ENCODE data around the gene RUFY4.

Gene RUFY4

GRCh38 chr2:218073185-218073584 is 4.1 kb downstream of the RUFY4 start:
- Histone ChIP-seq H3K27me3 (ENCODE audit: insufficient read depth, low read length) (peaks cover 10% of the 10 kb centered on the region), H3K79me2 (ENCODE audit: control insufficient read depth, insufficient read depth, low read length, unreplicated experiment) (no peaks in the 10 kb centered on the region), H3K36me3 (ENCODE audit: insufficient read depth, low read length) (no peaks in the 10 kb centered on the region), H3K27ac (ENCODE audit: low read depth, low read length) (no peak overlapping the region), H2AFZ (ENCODE audit: low read length, unreplicated experiment) (no peak overlapping the region), H3K4me1 (ENCODE audit: control insufficient read depth, insufficient read depth, low read length, unreplicated experiment) (no peaks in the 10 kb centered on the region), H3K4me3 (ENCODE audit: low read depth, low read length) (no peak overlapping the region)

- Histone ChIP-seq H3K4me3 (ENCODE audit: low read depth, low read length) (no peak overlapping the region), H3K79me2 (ENCODE audit: control insufficient read depth, insufficient read depth, low read length, unreplicated experiment) (no peaks in the 10 kb centered on the region), H3K27me3 (ENCODE audit: insufficient read depth, low read length) (peaks cover 10% of the 10 kb centered on the region), H2AFZ (ENCODE audit: low read length, unreplicated experiment) (no peak overlapping the region), H3K36me3 (ENCODE audit: insufficient read depth, low read length) (no peaks in the 10 kb centered on the region), H3K4me1 (ENCODE audit: control insufficient read depth, insufficient read depth, low read length, unreplicated experiment) (no peaks in the 10 kb centered on the region), H3K27ac (ENCODE audit: low read depth, low read length) (no peak overlapping the region)
Observed at GRCh38 chr2:218074031-218074430, 5.0 kb downstream of the RUFY4 start.

DNA sequence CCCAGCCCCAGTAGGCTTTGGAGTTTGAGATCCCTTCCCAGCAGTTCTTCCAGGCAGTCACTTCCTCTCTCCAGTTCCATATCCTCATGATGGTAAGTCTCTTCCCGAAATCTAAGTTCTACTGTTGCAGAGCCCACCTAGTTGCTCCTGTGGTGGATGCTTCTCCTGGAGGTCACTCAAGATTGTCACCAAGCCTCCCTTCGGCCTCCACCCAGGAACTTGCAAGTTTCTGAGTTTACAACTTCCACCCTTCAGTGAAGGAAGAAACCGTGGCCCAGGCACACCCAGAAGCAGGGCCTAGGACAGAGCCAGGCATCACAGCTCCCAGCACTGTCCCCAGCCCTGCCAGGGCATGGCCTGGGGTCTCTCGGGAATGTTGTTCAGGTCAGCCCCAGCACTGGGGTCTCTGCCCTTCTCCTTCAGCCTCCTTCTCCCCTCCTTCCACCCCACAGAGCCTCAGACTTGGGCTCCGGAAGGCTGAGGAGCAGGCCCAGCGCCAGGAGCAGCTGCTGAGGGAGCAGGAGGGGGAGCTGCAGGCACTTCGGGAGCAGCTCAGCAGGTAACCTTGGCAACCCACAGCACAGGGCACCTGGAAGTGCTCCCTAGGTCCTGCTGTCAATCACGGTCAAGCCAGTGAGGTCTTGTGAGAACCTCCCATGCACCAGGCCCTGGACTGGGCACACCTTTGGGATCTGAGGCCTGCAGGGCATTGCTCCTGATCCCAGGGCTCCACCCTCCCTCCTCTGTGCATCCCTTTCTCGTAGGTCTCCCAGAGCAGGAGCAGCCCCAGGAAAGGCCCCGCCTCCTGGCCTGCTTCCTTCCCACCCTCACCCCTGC is 7.1 kb downstream of the RUFY4 start:
- H3K27me3 ChIP-seq (ENCODE audit: insufficient read depth, low read length) = peaks cover 9% of the 10 kb centered on the region
- no peaks in the 10 kb centered on the region for H3K36me3 ChIP-seq (ENCODE audit: insufficient read depth, low read length)
- H3K79me2 ChIP-seq (ENCODE audit: control insufficient read depth, insufficient read depth, low read length, unreplicated experiment) = no peaks in the 10 kb centered on the region
- no peak overlapping the region for H3K27ac ChIP-seq (ENCODE audit: low read depth, low read length)
- H3K4me1 ChIP-seq (ENCODE audit: control insufficient read depth, insufficient read depth, low read length, unreplicated experiment) = peaks cover 2% of the 10 kb centered on the region
- no peak overlapping the region for H3K4me3 ChIP-seq (ENCODE audit: low read depth, low read length)
- no peak overlapping the region for H2AFZ ChIP-seq (ENCODE audit: low read length, unreplicated experiment)

- no peak overlapping the region for H3K27ac ChIP-seq (ENCODE audit: low read depth, low read length)
- H3K79me2 ChIP-seq (ENCODE audit: control insufficient read depth, insufficient read depth, low read length, unreplicated experiment) = no peaks in the 10 kb centered on the region
- no peaks in the 10 kb centered on the region for H3K36me3 ChIP-seq (ENCODE audit: insufficient read depth, low read length)
- H3K4me3 ChIP-seq (ENCODE audit: low read depth, low read length) = no peak overlapping the region
- H2AFZ ChIP-seq (ENCODE audit: low read length, unreplicated experiment) = no peak overlapping the region
- H3K27me3 ChIP-seq (ENCODE audit: insufficient read depth, low read length) = no peaks in the 10 kb centered on the region
- H3K4me1 ChIP-seq (ENCODE audit: control insufficient read depth, insufficient read depth, low read length, unreplicated experiment) = peaks cover 10% of the 10 kb centered on the region
Observed at GRCh38 chr2:218077464-218078216, 8.6 kb downstream of the RUFY4 start.

GRCh38 chr2:218079943-218080913 is 11.2 kb downstream of the RUFY4 start:
- H3K79me2 ChIP-seq (ENCODE audit: control insufficient read depth, insufficient read depth, low read length, unreplicated experiment) = no peaks in the 10 kb centered on the region
- H3K27ac ChIP-seq (ENCODE audit: low read depth, low read length) = no peak overlapping the region
- H3K4me3 ChIP-seq (ENCODE audit: low read depth, low read length) = no peak overlapping the region
- peaks cover 5% of the 10 kb centered on the region for H3K27me3 ChIP-seq (ENCODE audit: insufficient read depth, low read length)
- peaks cover 10% of the 10 kb centered on the region for H3K4me1 ChIP-seq (ENCODE audit: control insufficient read depth, insufficient read depth, low read length, unreplicated experiment)
- no peaks in the 10 kb centered on the region for H3K36me3 ChIP-seq (ENCODE audit: insufficient read depth, low read length)
- no peak overlapping the region for H2AFZ ChIP-seq (ENCODE audit: low read length, unreplicated experiment)

DNA sequence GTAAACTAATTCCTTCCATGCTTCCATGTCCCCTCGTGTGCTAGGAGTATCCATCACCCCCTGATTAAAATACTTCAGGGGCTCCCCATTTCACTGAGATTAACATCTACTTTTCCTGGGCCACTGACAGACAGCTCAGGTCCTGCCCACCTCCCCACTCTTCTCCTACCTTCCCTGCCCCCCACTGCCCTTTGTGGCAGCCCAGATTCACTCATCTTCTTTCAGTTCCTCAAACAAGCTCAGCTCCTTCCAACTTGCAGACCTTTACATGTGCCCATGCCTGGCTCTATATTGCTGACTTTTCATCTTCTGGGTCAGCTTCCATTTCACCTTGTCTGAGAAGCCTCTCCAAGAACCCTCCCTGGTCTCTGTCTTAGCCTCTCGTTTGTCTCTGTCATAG is 12.0 kb downstream of the RUFY4 start:
- Histone ChIP-seq H3K79me2 (ENCODE audit: control insufficient read depth, insufficient read depth, low read length, unreplicated experiment) (no peaks in the 10 kb centered on the region), H2AFZ (ENCODE audit: low read length, unreplicated experiment) (no peak overlapping the region), H3K36me3 (ENCODE audit: insufficient read depth, low read length) (no peaks in the 10 kb centered on the region), H3K4me1 (ENCODE audit: control insufficient read depth, insufficient read depth, low read length, unreplicated experiment) (peaks cover 10% of the 10 kb centered on the region), H3K27ac (ENCODE audit: low read depth, low read length) (no peak overlapping the region), H3K27me3 (ENCODE audit: insufficient read depth, low read length) (peaks cover 12% of the 10 kb centered on the region), H3K4me3 (ENCODE audit: low read depth, low read length) (no peak overlapping the region)

- Histone ChIP-seq H3K4me3 (ENCODE audit: low read depth, low read length) (no peak overlapping the region), H3K27me3 (ENCODE audit: insufficient read depth, low read length) (peaks cover 18% of the 10 kb centered on the region), H3K79me2 (ENCODE audit: control insufficient read depth, insufficient read depth, low read length, unreplicated experiment) (no peaks in the 10 kb centered on the region), H2AFZ (ENCODE audit: low read length, unreplicated experiment) (no peak overlapping the region), H3K36me3 (ENCODE audit: insufficient read depth, low read length) (no peaks in the 10 kb centered on the region), H3K27ac (ENCODE audit: low read depth, low read length) (no peak overlapping the region), H3K4me1 (ENCODE audit: control insufficient read depth, insufficient read depth, low read length, unreplicated experiment) (peaks cover 10% of the 10 kb centered on the region)
Observed at GRCh38 chr2:218081695-218082094, 12.6 kb downstream of the RUFY4 start.

GRCh38 chr2:218082586-218083351 is 13.7 kb downstream of the RUFY4 start:
- Histone ChIP-seq H3K4me1 (ENCODE audit: control insufficient read depth, insufficient read depth, low read length, unreplicated experiment) (peaks cover 10% of the 10 kb centered on the region), H3K36me3 (ENCODE audit: insufficient read depth, low read length) (no peaks in the 10 kb centered on the region), H2AFZ (ENCODE audit: low read length, unreplicated experiment) (no peak overlapping the region), H3K4me3 (ENCODE audit: low read depth, low read length) (no peak overlapping the region), H3K79me2 (ENCODE audit: control insufficient read depth, insufficient read depth, low read length, unreplicated experiment) (no peaks in the 10 kb centered on the region), H3K27me3 (ENCODE audit: insufficient read depth, low read length) (peaks cover 20% of the 10 kb centered on the region), H3K27ac (ENCODE audit: low read depth, low read length) (no peak overlapping the region)

DNA sequence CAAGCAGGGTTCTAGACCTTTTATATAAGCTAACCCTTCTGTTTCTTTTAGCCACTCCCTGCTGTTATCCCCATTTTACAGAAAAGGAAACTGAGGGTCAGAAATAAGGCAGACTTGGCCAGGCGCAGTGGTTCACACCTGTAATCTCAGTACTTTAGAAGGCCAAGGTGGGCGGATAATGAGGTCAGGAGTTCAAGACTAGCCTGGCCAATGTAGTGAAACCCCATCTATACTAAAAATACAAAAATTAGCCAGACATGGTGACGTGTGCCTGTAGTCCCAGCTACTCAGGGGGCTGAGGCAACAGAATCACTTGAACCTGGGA is 14.3 kb downstream of the RUFY4 start:
- Histone ChIP-seq H3K4me3 (ENCODE audit: low read depth, low read length) (no peak overlapping the region), H3K79me2 (ENCODE audit: control insufficient read depth, insufficient read depth, low read length, unreplicated experiment) (no peaks in the 10 kb centered on the region), H3K4me1 (ENCODE audit: control insufficient read depth, insufficient read depth, low read length, unreplicated experiment) (peaks cover 10% of the 10 kb centered on the region), H2AFZ (ENCODE audit: low read length, unreplicated experiment) (no peak overlapping the region), H3K36me3 (ENCODE audit: insufficient read depth, low read length) (no peaks in the 10 kb centered on the region), H3K27me3 (ENCODE audit: insufficient read depth, low read length) (peaks cover 26% of the 10 kb centered on the region), H3K27ac (ENCODE audit: low read depth, low read length) (no peak overlapping the region)

GRCh38 chr2:218086478-218086877 is 17.4 kb downstream of the RUFY4 start:
- no peak overlapping the region for H2AFZ ChIP-seq (ENCODE audit: low read length, unreplicated experiment)
- no peaks in the 10 kb centered on the region for H3K36me3 ChIP-seq (ENCODE audit: insufficient read depth, low read length)
- no peak overlapping the region for H3K4me3 ChIP-seq (ENCODE audit: low read depth, low read length)
- H3K79me2 ChIP-seq (ENCODE audit: control insufficient read depth, insufficient read depth, low read length, unreplicated experiment) = no peaks in the 10 kb centered on the region
- no peak overlapping the region for H3K27ac ChIP-seq (ENCODE audit: low read depth, low read length)
- H3K27me3 ChIP-seq (ENCODE audit: insufficient read depth, low read length) = peaks cover 56% of the 10 kb centered on the region
- H3K4me1 ChIP-seq (ENCODE audit: control insufficient read depth, insufficient read depth, low read length, unreplicated experiment) = peaks cover 5% of the 10 kb centered on the region
